ENCODE measurements around the gene AP5S1.

The AP5S1 gene

DNA sequence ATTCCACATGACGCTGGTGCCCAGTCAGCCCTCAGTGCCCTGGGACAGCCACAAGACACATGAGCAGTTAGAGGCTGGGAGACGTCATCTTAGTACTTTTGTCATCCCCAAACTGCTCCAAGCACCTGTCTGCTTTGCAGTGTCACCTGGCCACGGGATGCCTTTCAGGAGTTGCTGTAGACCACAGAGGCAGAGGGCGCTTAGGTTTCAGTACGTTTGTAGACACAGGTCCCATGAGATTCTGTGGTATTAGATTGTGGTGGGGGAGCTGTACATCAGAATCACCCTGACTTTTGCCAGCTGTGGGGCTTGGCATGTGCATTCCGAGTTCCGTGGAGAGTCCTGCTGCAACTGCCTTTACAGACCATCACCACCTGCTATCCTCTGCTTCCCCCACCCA lies 43.0 kb downstream of the AP5S1 start:
- Mint-ChIP-seq H3K4me1 (ENCODE audit: low read depth) (no peaks in the 10 kb centered on the region), H3K27ac (no peak overlapping the region), H3K36me3 (peaks cover 5% of the 10 kb centered on the region), H3K4me3 (no peak overlapping the region), H3K27me3 (no peaks in the 10 kb centered on the region), H3K9me3 (ENCODE audit: low read depth) (no peaks in the 10 kb centered on the region)

DNA sequence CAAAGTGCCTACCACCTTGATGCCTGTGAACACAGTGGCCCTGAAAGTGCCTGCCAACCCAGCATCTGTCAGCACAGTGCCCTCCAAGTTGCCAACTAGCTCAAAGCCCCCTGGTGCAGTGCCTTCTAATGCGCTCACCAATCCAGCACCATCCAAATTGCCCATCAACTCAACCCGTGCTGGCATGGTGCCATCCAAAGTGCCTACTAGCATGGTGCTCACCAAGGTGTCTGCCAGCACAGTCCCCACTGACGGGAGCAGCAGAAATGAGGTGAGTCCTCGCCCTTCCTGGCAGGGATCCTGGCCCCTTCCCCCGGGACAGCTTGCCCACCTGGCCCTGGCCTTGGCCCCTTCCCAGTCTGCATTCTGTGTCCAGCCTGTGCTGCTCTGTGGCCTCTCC lies 44.2 kb downstream of the AP5S1 start:
- no peaks in the 10 kb centered on the region for H3K9me3 Mint-ChIP-seq (ENCODE audit: low read depth)
- H3K4me3 Mint-ChIP-seq, result no peak overlapping the region
- no peaks in the 10 kb centered on the region for H3K27me3 Mint-ChIP-seq
- peaks cover 5% of the 10 kb centered on the region for H3K36me3 Mint-ChIP-seq
- H3K4me1 Mint-ChIP-seq (ENCODE audit: low read depth), result no peaks in the 10 kb centered on the region
- H3K27ac Mint-ChIP-seq, result no peak overlapping the region

DNA sequence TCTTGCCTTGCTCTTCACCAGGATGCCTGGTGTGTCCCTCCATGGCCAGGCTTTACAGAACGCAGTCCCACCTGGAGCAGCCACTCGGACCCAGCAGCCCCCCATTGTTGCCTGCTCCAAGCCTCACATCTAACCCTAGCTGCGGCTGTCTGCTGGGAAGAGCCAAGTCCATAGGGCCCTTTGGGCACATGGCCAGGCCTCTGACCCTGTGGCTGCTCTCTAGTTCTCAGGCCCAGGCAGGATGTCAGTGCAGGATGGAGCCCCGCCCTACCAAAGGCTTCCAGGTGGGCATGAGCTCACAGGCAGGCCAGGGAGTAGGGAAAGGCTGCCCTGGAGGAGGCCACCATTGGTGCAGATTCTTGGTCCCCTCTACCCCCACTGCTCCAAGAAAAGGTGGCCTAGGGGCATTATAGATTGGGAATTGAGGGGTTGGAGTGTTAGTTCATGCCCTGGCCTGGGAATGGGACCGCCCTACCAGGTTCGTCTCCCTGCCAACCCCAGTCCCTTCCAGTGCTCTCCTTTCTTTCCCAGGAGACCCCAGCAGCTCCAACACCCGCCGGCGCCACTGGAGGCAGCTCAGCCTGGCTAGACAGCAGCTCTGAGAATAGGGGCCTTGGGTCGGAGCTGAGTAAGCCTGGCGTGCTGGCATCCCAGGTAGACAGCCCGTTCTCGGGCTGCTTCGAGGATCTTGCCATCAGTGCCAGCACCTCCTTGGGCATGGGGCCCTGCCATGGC lies 45.0 kb downstream of the AP5S1 start:
- Mint-ChIP-seq H3K4me1 (ENCODE audit: low read depth) (no peaks in the 10 kb centered on the region), H3K27ac (no peak overlapping the region), H3K27me3 (no peaks in the 10 kb centered on the region), H3K9me3 (ENCODE audit: low read depth) (no peaks in the 10 kb centered on the region), H3K36me3 (peaks cover 5% of the 10 kb centered on the region), H3K4me3 (no peak overlapping the region)

DNA sequence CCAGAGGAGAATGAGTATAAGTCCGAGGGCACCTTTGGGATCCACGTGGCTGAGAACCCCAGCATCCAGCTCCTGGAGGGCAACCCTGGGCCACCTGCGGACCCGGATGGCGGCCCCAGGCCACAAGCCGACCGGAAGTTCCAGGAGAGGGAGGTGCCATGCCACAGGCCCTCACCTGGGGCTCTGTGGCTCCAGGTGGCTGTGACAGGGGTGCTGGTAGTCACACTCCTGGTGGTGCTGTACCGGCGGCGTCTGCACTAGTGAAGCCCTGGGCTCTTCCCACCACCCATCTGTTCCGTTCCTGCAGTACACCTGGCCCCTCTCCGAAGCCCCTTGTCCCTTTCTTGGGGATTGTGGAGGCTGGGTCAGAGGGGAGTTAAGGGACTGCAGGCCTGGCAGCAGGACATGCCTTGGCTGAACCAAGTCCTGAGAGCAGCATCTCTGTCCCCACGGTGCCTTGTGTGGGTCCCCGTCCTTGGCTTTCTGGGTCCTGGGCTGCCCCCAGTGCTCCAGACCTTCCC lies 45.6 kb downstream of the AP5S1 start:
- no peak overlapping the region for H3K4me3 Mint-ChIP-seq
- no peaks in the 10 kb centered on the region for H3K4me1 Mint-ChIP-seq (ENCODE audit: low read depth)
- H3K36me3 Mint-ChIP-seq, result peaks cover 5% of the 10 kb centered on the region
- no peaks in the 10 kb centered on the region for H3K27me3 Mint-ChIP-seq
- no peaks in the 10 kb centered on the region for H3K9me3 Mint-ChIP-seq (ENCODE audit: low read depth)
- H3K27ac Mint-ChIP-seq, result no peak overlapping the region

DNA sequence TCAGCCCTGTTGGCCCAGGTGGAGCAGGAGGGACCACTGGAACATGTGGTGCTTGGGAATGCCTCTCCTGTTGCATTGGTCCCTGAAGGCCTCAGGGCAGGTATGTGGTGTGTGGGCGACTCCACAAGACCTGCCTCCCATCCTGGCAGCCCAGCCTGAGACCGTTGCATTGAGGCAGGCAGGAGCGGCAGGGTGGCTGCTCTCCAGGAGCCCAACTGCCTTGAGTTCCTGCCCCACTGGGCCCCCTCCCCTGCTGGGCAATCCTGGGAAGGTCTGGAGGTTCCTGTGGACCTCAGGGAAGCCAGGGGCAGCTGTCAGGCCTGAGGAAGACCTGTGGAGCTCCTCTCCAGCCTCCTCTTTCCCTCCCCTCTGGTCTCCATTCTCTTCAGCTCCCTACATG lies 46.1 kb downstream of the AP5S1 start:
- Mint-ChIP-seq H3K27ac (no peak overlapping the region), H3K4me3 (no peak overlapping the region), H3K36me3 (peaks cover 5% of the 10 kb centered on the region)

DNA sequence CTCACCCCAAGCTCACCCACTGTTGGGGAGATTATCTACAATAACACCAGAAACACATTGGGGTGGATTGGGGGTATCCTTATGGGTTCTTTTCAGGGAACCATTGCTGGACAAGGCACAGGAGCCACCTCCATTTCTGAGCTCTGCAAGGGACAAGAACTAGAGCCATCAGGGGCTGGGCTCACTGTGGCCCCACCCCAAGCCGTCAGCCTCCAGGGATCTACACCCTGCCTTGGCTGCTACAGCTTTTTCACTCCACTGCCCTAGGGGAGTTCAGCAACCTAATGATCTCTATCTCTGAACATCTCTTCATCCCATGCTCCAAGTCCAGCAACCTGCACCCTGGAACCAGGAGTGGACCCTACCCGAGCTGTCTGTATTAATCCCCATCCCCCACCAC lies 47.5 kb downstream of the AP5S1 start:
- peaks cover 1% of the 10 kb centered on the region for H3K36me3 Mint-ChIP-seq
- H3K27ac Mint-ChIP-seq, result no peak overlapping the region
- H3K9me3 Mint-ChIP-seq (ENCODE audit: low read depth), result no peaks in the 10 kb centered on the region
- no peaks in the 10 kb centered on the region for H3K4me1 Mint-ChIP-seq (ENCODE audit: low read depth)
- H3K27me3 Mint-ChIP-seq, result no peaks in the 10 kb centered on the region
- H3K4me3 Mint-ChIP-seq, result no peak overlapping the region

More for the DNA sequence above, 46.1 kb downstream of the AP5S1 start:
- no peaks in the 10 kb centered on the region for H3K9me3 Mint-ChIP-seq (ENCODE audit: low read depth)
- no peaks in the 10 kb centered on the region for H3K27me3 Mint-ChIP-seq
- H3K4me1 Mint-ChIP-seq (ENCODE audit: low read depth), result no peaks in the 10 kb centered on the region

DNA sequence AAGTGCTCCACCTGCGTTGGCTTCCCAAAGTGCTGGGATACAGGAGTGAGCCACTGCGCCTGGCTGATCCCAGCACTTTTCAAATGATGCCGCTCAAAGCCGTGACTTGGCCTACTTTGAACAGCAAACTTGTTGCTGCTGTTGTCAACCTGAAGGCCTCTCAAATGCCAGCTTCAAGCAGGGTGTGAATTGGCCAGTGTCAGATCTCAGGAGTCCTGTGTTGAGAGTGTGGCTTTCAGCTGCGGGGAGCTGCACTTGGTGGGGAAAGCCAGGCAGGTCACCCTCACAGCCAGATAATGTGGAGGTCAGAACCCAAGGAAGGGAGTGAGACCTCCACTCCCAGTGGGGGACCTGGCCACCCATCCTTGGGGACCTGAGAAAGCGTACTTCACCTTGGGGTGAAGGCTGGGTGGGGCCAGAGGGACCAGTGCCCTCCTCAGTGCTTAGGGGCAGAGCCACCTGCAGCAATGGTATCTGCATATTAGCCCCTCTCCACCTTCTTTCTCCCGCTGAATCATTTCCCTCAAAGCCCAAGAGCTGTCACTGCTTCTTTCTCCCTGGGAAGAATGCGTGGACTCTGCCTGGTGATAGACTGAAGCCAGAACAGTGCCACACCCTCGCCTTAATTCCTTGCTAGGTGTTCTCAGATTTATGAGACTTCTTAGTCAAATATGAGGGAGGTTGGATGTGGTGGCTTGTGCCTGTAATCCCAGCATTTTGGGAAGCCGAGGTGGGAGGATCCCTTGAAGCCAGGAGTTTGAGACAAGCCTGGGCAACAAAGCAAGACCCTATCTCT lies 49.7 kb downstream of the AP5S1 start:
- Mint-ChIP-seq H3K27ac (no peak overlapping the region), H3K9me3 (ENCODE audit: low read depth) (no peaks in the 10 kb centered on the region), H3K4me1 (ENCODE audit: low read depth) (peaks cover 6% of the 10 kb centered on the region), H3K4me3 (no peak overlapping the region), H3K27me3 (no peaks in the 10 kb centered on the region), H3K36me3 (peaks cover 6% of the 10 kb centered on the region)

DNA sequence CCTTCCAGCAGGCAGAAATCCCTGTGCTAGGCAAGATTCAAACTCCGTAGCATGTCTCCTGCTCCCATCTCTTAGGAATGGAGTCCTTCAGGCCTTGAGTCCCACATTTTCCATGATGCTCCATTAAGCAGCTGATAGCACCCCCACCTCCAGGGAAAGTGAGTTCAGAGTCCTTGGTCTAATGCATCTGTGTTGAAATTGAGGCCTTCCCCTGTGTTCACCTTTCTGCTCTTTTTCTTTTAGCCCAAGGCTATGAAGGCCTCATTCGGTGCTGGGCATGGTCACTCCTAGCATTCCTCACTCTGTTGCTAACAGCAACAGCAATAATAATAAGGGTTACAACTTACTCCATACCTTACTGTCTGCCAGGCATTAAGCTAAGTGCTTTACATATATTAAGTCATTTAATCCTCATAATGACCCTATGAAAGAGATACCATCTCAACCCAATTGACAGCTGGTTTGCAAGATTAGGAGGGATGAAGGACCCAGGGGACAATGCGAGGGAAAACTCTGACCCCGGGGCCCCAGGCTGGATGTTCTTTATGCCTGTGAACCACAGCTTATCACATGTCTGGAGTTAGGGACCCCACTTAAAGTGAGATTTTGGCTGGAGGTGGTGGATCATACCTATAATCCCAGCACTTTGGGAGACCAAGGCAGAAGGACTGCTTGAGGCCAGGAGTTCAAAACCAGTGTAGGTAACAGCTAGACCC lies 51.4 kb downstream of the AP5S1 start:
- H3K36me3 Mint-ChIP-seq, result peaks cover 6% of the 10 kb centered on the region
- H3K4me1 Mint-ChIP-seq (ENCODE audit: low read depth), result peaks cover 10% of the 10 kb centered on the region
- no peaks in the 10 kb centered on the region for H3K9me3 Mint-ChIP-seq (ENCODE audit: low read depth)
- no peak overlapping the region for H3K27ac Mint-ChIP-seq
- H3K27me3 Mint-ChIP-seq, result no peaks in the 10 kb centered on the region
- no peak overlapping the region for H3K4me3 Mint-ChIP-seq

DNA sequence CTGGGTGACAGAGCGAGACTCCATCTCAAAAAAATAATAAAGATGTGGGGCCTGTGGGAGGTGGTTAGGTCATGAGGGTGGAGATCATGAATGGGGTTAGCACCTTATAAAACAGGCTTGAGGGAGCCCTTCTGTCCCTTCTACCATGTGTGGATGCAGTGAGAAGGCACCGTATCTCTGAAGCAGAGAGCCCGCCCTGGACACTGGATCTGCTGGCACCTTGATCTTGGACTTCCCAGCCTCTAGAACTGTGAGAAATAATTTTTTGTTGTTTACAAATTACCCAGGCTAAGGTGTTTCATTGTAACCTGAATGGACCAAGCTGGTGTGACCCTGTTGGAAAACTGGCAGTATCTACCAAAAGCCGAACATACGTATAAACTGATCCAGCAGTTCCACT lies 53.2 kb downstream of the AP5S1 start:
- H3K4me1 Mint-ChIP-seq (ENCODE audit: low read depth), result peaks cover 10% of the 10 kb centered on the region
- H3K36me3 Mint-ChIP-seq, result peaks cover 6% of the 10 kb centered on the region
- no peaks in the 10 kb centered on the region for H3K9me3 Mint-ChIP-seq (ENCODE audit: low read depth)
- no peaks in the 10 kb centered on the region for H3K27me3 Mint-ChIP-seq
- no peak overlapping the region for H3K27ac Mint-ChIP-seq
- H3K4me3 Mint-ChIP-seq, result no peak overlapping the region

DNA sequence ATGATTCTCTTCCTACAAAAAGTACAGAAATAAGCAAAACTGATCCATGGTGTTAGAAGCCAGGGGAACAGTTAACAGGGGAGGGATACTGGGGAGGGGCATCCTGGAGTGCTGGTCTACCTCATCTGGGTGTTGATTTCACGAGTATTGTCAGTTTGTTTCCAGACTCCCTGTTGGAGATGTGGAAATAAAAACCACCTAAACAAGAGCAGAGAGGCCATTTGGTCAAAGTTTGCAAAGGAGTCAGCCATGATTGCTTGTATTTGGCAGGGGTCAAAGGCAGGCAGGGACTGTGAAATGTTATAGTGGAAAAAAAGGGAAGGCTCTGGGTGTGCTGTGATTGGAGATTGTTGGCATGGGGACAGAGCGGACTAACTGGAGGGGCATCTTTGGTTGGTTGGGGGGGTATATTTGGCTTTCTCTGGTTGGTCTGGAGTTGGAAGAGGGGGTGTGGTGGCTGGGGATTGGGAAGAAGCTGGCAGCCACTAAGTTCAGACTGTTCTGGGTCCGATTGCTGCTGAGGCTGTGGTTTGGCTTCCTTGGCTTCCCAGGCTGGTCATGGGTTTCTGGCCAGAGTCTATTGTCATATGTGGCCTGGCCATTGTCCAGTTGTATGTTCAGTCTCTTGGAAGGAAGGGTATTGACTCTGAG lies 54.0 kb downstream of the AP5S1 start:
- H3K4me3 Mint-ChIP-seq, result no peak overlapping the region
- no peaks in the 10 kb centered on the region for H3K27me3 Mint-ChIP-seq
- H3K36me3 Mint-ChIP-seq, result peaks cover 6% of the 10 kb centered on the region
- H3K4me1 Mint-ChIP-seq (ENCODE audit: low read depth), result peaks cover 10% of the 10 kb centered on the region
- H3K27ac Mint-ChIP-seq, result no peak overlapping the region
- H3K9me3 Mint-ChIP-seq (ENCODE audit: low read depth), result no peaks in the 10 kb centered on the region

DNA sequence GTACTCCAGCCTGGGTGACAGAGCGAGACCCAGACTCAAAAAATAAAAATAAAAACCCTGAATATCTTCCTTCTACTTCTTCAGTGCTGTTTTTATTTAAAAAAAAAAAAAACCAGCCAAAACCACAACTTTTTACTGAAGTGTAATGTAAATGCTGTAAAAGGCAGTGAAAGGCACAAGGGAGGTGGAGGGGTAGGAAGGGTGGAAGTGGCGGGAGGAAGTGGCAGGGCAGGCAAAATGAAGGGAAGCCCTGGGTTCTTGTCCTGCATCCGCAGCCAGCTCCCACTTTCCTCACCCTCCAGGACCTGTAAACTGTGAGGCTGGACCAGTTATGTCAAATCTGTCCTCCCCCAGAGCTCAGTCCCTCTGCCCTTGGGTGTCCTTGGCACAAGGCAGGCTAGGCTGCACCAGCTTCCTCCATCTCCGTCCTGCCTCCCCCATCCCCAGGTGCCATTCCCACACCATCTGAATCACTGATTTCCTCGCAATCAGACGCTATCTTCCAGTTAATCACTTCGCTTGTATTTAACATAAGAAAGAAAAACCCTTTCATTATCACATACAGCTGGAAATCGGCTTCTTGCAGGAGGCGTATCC lies 55.1 kb downstream of the AP5S1 start:
- Mint-ChIP-seq H3K4me1 (ENCODE audit: low read depth) (peaks cover 10% of the 10 kb centered on the region), H3K27ac (no peak overlapping the region), H3K4me3 (no peak overlapping the region), H3K36me3 (peaks cover 6% of the 10 kb centered on the region), H3K9me3 (ENCODE audit: low read depth) (no peaks in the 10 kb centered on the region), H3K27me3 (no peaks in the 10 kb centered on the region)

DNA sequence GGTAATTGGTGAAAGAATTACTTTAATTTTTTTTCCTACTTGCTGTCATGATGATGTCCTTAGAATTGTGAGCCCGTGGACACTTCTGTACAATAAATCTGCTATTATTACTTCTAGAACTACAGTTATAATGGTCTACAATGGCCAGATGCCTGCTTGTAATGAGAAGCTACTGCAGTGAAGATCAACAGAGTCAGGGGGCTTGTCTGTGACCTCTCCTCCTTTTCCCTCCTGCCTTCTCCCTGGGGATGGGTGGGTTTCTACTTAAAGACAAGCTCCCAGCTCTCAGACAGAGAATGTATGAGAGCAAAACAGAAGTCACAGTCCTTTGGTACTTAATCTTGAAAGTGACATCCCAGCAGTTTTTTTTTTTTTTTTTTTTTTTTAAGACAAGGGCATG lies 55.7 kb downstream of the AP5S1 start:
- H3K9me3 Mint-ChIP-seq (ENCODE audit: low read depth), result no peaks in the 10 kb centered on the region
- no peaks in the 10 kb centered on the region for H3K27me3 Mint-ChIP-seq
- H3K4me1 Mint-ChIP-seq (ENCODE audit: low read depth), result peaks cover 10% of the 10 kb centered on the region
- peaks cover 6% of the 10 kb centered on the region for H3K36me3 Mint-ChIP-seq
- H3K4me3 Mint-ChIP-seq, result no peak overlapping the region
- no peak overlapping the region for H3K27ac Mint-ChIP-seq

DNA sequence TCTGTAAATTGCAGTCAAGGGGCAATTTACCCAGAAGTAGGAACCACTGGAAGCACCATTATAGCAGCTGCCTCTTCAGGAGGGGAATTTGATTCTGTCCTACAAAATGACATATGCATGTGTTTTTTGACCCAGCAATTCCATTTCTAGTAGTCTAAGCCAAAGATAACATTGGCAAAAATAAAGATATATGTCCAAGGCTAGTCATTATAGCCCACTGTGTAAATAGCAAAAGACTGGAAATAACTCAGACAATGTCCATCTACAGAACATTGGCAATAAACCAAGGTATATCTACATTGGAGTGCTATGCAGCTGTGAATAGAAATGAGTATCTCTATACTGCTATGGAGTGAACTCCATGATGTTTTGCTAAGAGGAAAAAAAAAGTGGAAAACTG lies 56.3 kb downstream of the AP5S1 start:
- no peaks in the 10 kb centered on the region for H3K27me3 Mint-ChIP-seq
- H3K36me3 Mint-ChIP-seq, result peaks cover 6% of the 10 kb centered on the region
- no peak overlapping the region for H3K4me3 Mint-ChIP-seq
- H3K9me3 Mint-ChIP-seq (ENCODE audit: low read depth), result no peaks in the 10 kb centered on the region
- H3K4me1 Mint-ChIP-seq (ENCODE audit: low read depth), result peaks cover 10% of the 10 kb centered on the region
- no peak overlapping the region for H3K27ac Mint-ChIP-seq

Measured in activated naive CD8-positive, alpha-beta T cell (primary cell).